HepG2 (cell line): ENCODE measurements around the gene ENG. TPM values are rescaled to one million over a fixed set of nuclear protein-coding genes. Genes with fewer than 3 reads are reported as not detected.

Experiments used
- ATF7 ChIP-seq, 2 experiments: fragments of 450-650 bp in 1 of 2; sonication (generic) in 1 of 2; formaldehyde crosslinking in 1 of 2; IDR thresholded peaks; 2 replicates each; pipeline versions ENCODE4 v1.4.0 to v1.6.1; 2016 to 2020; ENCODE audit warnings: antibody characterized with exemption in 1 of 2, mild to moderate bottlenecking in 1 of 2, missing genetic modification reagents in 1 of 2
- BORCS8-MEF2B ChIP-seq: sonication (generic); formaldehyde crosslinking; IDR thresholded peaks from 2 replicates; pipeline ENCODE4 v1.8.0; 2022; ENCODE audit warnings: mild to moderate bottlenecking, missing genetic modification reagents
- CENPT ChIP-seq: sonication (generic); formaldehyde crosslinking; IDR thresholded peaks from 2 replicates; pipeline ENCODE4 v1.8.0; 2022; ENCODE audit warnings: low read depth, mild to moderate bottlenecking, moderate library complexity, missing genetic modification reagents
- KDM4B ChIP-seq: sonication (generic); formaldehyde crosslinking; IDR thresholded peaks from 2 replicates; pipeline ENCODE4 v1.4.0; 2020; ENCODE audit warnings: missing genetic modification reagents
- MXI1 ChIP-seq: IDR thresholded peaks from 3 replicates; pipeline ENCODE4 v1.6.1; 2012; ENCODE audit warnings: low read depth, low read length, inconsistent platforms, borderline replicate concordance
- PTBP1 ChIP-seq: fragments of 200-400 bp; formaldehyde crosslinking; IDR thresholded peaks from 2 replicates; pipeline ENCODE4 v1.6.1; 2018; ENCODE audit warnings: low read length, low read depth; ENCODE audit not compliant: poor library complexity, severe bottlenecking
- SMAD3 ChIP-seq: sonication (generic); formaldehyde crosslinking; IDR thresholded peaks from 2 replicates; pipeline ENCODE4 v1.4.0; 2020; ENCODE audit warnings: missing genetic modification reagents
- TMF1 ChIP-seq: sonication (generic); formaldehyde crosslinking; IDR thresholded peaks from 2 replicates; pipeline ENCODE4 v1.8.1; 2022; ENCODE audit warnings: low read depth, missing genetic modification reagents
- ZC3H4 ChIP-seq: sonication (generic); formaldehyde crosslinking; IDR thresholded peaks from 2 replicates; pipeline ENCODE4 v1.4.0; 2020; ENCODE audit warnings: missing genetic modification reagents, borderline replicate concordance
- ZNF660 ChIP-seq: sonication (generic); formaldehyde crosslinking; IDR thresholded peaks from 2 replicates; pipeline ENCODE4 v1.5.1; 2020; ENCODE audit warnings: mild to moderate bottlenecking, low read depth, missing genetic modification reagents, borderline replicate concordance
- ZNF749 ChIP-seq: sonication (generic); formaldehyde crosslinking; IDR thresholded peaks from 2 replicates; pipeline ENCODE4 v1.8.0; 2022; ENCODE audit warnings: mild to moderate bottlenecking, missing genetic modification reagents, moderate library complexity, borderline replicate concordance
- ZSCAN9 ChIP-seq: IDR thresholded peaks from 2 replicates; pipeline ENCODE4 v1.6.1; 2016; ENCODE audit warnings: borderline replicate concordance
- polyA plus RNA-seq, 8 experiments: library from polyadenylated mRNA; depleted of rRNA in 3 of 8; stranded (reverse) in 7 of 8; unstranded in 1 of 8; fragments of >200 nt; fragmentation: Illumina TruSeq in 4 of 8; extraction: Trizol in 4 of 8; gene quantifications; 2 replicates each; pipeline versions ENCODE4 v1.2.1 to v1.2.3, GENCODE V29; 2011 to 2016; ENCODE audit warnings: low read depth in 4 of 8, missing spikeins in 1 of 8, mixed read lengths in 1 of 8; ENCODE audit not compliant: insufficient read depth in 1 of 8
- total RNA-seq, 5 experiments: library from RNA; depleted of rRNA; stranded (reverse); fragments of >200 nt; fragmentation: Illumina TruSeq; extraction: Trizol; gene quantifications; 2 replicates each; pipeline ENCODE4 v1.2.3, GENCODE V29; 2016; ENCODE audit warnings: low read depth in 1 of 5
- TF ChIP-seq, protein P1 (sequence below): sonication (generic); formaldehyde crosslinking; IDR thresholded peaks from 2 replicates; pipeline ENCODE4 v1.5.1; 2020; ENCODE audit warnings: mild to moderate bottlenecking, moderate library complexity, missing genetic modification reagents
- TF ChIP-seq, protein P2 (sequence below): sonication (generic); formaldehyde crosslinking; conservative IDR thresholded peaks from 2 replicates; pipeline ENCODE4 v1.8.0; 2022; ENCODE audit warnings: mild to moderate bottlenecking, moderate library complexity, missing genetic modification reagents
- TF ChIP-seq, protein P3 (sequence below): sonication (generic); formaldehyde crosslinking; IDR thresholded peaks from 2 replicates; pipeline ENCODE4 v1.4.0; 2020; ENCODE audit warnings: missing genetic modification reagents
- TF ChIP-seq, protein P4 (sequence below): sonication (generic); formaldehyde crosslinking; IDR thresholded peaks from 2 replicates; pipeline ENCODE4 v1.5.1; 2020; ENCODE audit warnings: missing genetic modification reagents, mild to moderate bottlenecking, borderline replicate concordance
- TF ChIP-seq, protein P5 (sequence below): sonication (generic); IDR thresholded peaks from 2 replicates; pipeline ENCODE4 v1.6.1; 2016; ENCODE audit warnings: low read depth, borderline replicate concordance

Gene ENG
- total and polyA plus RNA-seq, 2 of the 13 experiments (the other 11 are each of a cell fraction or from before 2014, with no cell fraction given) = 0.02 to 1.1 TPM

DNA sequence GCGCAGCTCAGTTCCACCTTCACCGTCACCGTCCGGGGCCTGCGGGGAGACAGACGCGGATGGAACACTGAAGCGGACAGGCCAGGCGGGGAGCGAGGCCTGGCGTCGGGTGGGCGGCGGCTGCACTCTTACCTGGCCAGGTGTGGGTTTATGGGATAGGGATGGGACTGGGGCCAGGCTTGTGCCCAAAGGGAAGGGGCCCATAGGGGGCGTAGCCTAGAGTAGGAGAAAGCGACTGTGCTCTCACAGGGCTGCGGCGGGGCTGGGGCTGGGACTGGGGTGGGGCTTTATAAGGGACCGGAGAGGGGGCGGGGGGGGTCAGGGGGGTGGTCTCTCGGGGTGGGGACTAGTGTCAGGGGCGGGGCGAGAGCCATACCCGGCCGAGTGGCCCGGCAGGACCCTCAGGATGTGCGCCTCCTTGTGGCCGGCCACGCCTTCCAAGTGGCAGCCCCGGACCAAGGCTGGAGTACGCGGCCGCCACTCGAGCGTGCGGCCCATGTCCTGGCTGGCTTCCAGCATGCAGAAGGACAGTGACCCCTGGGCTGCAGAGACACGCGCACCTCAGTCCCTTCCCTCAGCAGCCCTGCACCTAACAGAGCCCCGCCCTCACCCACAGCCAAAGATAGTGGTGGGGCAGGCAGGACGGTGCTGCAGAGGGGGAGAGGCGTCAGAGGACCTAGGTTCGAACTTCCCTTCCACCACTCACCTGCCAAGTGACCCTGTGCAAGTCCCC, 29.0 kb downstream of the ENG start (continued):
- TF ChIP-seq, protein P1, sequence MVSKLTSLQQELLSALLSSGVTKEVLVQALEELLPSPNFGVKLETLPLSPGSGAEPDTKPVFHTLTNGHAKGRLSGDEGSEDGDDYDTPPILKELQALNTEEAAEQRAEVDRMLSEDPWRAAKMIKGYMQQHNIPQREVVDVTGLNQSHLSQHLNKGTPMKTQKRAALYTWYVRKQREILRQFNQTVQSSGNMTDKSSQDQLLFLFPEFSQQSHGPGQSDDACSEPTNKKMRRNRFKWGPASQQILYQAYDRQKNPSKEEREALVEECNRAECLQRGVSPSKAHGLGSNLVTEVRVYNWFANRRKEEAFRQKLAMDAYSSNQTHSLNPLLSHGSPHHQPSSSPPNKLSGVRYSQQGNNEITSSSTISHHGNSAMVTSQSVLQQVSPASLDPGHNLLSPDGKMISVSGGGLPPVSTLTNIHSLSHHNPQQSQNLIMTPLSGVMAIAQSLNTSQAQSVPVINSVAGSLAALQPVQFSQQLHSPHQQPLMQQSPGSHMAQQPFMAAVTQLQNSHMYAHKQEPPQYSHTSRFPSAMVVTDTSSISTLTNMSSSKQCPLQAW (CRISPR knock-in tag) = no peak
- no peak for TF ChIP-seq ZNF660
- TF ChIP-seq, protein P2, sequence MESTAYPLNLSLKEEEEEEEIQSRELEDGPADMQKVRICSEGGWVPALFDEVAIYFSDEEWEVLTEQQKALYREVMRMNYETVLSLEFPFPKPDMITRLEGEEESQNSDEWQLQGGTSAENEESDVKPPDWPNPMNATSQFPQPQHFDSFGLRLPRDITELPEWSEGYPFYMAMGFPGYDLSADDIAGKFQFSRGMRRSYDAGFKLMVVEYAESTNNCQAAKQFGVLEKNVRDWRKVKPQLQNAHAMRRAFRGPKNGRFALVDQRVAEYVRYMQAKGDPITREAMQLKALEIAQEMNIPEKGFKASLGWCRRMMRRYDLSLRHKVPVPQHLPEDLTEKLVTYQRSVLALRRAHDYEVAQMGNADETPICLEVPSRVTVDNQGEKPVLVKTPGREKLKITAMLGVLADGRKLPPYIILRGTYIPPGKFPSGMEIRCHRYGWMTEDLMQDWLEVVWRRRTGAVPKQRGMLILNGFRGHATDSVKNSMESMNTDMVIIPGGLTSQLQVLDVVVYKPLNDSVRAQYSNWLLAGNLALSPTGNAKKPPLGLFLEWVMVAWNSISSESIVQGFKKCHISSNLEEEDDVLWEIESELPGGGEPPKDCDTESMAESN (CRISPR knock-in tag) = peak; percentile 72; the same call in 1 of the 2 replicates
- TF ChIP-seq, protein P3, sequence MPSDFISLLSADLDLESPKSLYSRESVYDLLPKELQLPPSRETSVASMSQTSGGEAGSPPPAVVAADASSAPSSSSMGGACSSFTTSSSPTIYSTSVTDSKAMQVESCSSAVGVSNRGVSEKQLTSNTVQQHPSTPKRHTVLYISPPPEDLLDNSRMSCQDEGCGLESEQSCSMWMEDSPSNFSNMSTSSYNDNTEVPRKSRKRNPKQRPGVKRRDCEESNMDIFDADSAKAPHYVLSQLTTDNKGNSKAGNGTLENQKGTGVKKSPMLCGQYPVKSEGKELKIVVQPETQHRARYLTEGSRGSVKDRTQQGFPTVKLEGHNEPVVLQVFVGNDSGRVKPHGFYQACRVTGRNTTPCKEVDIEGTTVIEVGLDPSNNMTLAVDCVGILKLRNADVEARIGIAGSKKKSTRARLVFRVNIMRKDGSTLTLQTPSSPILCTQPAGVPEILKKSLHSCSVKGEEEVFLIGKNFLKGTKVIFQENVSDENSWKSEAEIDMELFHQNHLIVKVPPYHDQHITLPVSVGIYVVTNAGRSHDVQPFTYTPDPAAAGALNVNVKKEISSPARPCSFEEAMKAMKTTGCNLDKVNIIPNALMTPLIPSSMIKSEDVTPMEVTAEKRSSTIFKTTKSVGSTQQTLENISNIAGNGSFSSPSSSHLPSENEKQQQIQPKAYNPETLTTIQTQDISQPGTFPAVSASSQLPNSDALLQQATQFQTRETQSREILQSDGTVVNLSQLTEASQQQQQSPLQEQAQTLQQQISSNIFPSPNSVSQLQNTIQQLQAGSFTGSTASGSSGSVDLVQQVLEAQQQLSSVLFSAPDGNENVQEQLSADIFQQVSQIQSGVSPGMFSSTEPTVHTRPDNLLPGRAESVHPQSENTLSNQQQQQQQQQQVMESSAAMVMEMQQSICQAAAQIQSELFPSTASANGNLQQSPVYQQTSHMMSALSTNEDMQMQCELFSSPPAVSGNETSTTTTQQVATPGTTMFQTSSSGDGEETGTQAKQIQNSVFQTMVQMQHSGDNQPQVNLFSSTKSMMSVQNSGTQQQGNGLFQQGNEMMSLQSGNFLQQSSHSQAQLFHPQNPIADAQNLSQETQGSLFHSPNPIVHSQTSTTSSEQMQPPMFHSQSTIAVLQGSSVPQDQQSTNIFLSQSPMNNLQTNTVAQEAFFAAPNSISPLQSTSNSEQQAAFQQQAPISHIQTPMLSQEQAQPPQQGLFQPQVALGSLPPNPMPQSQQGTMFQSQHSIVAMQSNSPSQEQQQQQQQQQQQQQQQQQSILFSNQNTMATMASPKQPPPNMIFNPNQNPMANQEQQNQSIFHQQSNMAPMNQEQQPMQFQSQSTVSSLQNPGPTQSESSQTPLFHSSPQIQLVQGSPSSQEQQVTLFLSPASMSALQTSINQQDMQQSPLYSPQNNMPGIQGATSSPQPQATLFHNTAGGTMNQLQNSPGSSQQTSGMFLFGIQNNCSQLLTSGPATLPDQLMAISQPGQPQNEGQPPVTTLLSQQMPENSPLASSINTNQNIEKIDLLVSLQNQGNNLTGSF (CRISPR knock-in tag) = no peak
- no peak for TF ChIP-seq ZSCAN9
- no peak for TF ChIP-seq ZC3H4 (CRISPR knock-in tag)
- TF ChIP-seq CENPT (CRISPR knock-in tag) = no peak
- TF ChIP-seq TMF1 = no peak
- TF ChIP-seq, protein P4, sequence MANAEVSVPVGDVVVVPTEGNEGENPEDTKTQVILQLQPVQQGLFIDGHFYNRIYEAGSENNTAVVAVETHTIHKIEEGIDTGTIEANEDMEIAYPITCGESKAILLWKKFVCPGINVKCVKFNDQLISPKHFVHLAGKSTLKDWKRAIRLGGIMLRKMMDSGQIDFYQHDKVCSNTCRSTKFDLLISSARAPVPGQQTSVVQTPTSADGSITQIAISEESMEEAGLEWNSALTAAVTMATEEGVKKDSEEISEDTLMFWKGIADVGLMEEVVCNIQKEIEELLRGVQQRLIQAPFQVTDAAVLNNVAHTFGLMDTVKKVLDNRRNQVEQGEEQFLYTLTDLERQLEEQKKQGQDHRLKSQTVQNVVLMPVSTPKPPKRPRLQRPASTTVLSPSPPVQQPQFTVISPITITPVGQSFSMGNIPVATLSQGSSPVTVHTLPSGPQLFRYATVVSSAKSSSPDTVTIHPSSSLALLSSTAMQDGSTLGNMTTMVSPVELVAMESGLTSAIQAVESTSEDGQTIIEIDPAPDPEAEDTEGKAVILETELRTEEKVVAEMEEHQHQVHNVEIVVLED (CRISPR knock-in tag) = peak; percentile 16; the same call in 1 of the 2 replicates
- TF ChIP-seq, protein P5, sequence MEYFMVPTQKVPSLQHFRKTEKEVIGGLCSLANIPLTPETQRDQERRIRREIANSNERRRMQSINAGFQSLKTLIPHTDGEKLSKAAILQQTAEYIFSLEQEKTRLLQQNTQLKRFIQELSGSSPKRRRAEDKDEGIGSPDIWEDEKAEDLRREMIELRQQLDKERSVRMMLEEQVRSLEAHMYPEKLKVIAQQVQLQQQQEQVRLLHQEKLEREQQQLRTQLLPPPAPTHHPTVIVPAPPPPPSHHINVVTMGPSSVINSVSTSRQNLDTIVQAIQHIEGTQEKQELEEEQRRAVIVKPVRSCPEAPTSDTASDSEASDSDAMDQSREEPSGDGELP = peak; percentile 13; the same call in 1 of the 2 replicates
- TF ChIP-seq KDM4B = no peak; the same call in 1 of the 2 replicates
- TF ChIP-seq BORCS8-MEF2B (CRISPR knock-in tag) = no peak; the same call in 1 of the 2 replicates
- TF ChIP-seq ATF7 (IDR thresholded peaks at IDR 0.05) = no peak
- TF ChIP-seq ATF7 (CRISPR knock-in tag; IDR thresholded peaks at IDR 0.05) = no peak
- TF ChIP-seq ZNF749 = no peak
- TF ChIP-seq MXI1 = peak; percentile 43; the same call in 1 of the 3 replicates
- no peak for TF ChIP-seq SMAD3
- no peak for TF ChIP-seq PTBP1
